ENCODE data around the gene INPP5A. TPM values are rescaled to one million over a fixed set of nuclear protein-coding genes. Genes with fewer than 3 reads are reported as not detected.
"Not testable (repeated sequence)": the region's sequence is repeated elsewhere in the genome, so short reads cannot be mapped to it uniquely, and the experiment has no call there.

Gene INPP5A
- total and polyA plus RNA-seq, 7 donors = 17.6 to 132 (median 100) TPM

GRCh38 chr10:132550366-132551092, 12.9 kb downstream of the INPP5A start:
- Histone ChIP-seq H3K27me3 (no peaks in the 10 kb centered on the region), H3K4me3 (no peak overlapping the region), H3K36me3 (no peaks in the 10 kb centered on the region), H3K27ac (no peak overlapping the region), H3K9me3 (no peaks in the 10 kb centered on the region), H3K4me1 (peaks cover 0 to 77% (median 69%) of the 10 kb centered on the region in 4 donors)
- WGBS, 2 donors = 89 to 92% methylated on average over 20 of the region's 20 CpGs
- no peak for TF ChIP-seq POLR2A (IDR thresholded peaks at IDR 0.05)
- TF ChIP-seq POLR2AphosphoS5 (IDR thresholded peaks at IDR 0.05) = no peak
- no peak for TF ChIP-seq CTCF (IDR thresholded peaks at IDR 0.05)
- TF ChIP-seq EP300 (IDR thresholded peaks at IDR 0.05) = no peak
- peak; percentile 39 for DNase-seq
- intact Hi-C loops (cut with DNase I) = no loop called here

- H3K36me3 ChIP-seq = no peaks in the 10 kb centered on the region
- intact Hi-C loops (cut with DNase I) = no loop called here
- no peaks in the 10 kb centered on the region for H3K27me3 ChIP-seq
- DNase-seq = peak; percentile 61
- no peak overlapping the region for H3K4me3 ChIP-seq
- 47 to 82% methylated on average over 15 of the region's 15 CpGs for WGBS, 2 donors
- TF ChIP-seq POLR2A (IDR thresholded peaks at IDR 0.05) (no peak), CTCF (IDR thresholded peaks at IDR 0.05) (no peak), EP300 (IDR thresholded peaks at IDR 0.05) (no peak), POLR2AphosphoS5 (IDR thresholded peaks at IDR 0.05) (no peak)
- H3K4me1 ChIP-seq = peaks cover 0 to 77% (median 67%) of the 10 kb centered on the region in 4 donors
- no peaks in the 10 kb centered on the region for H3K9me3 ChIP-seq
- H3K27ac ChIP-seq = no peak overlapping the region
Measured at GRCh38 chr10:132551093-132551807, 13.7 kb downstream of the INPP5A start.

- DNase-seq = no peak
- Histone ChIP-seq H3K36me3 (no peaks in the 10 kb centered on the region), H3K4me3 (no peak overlapping the region), H3K4me1 (peaks cover 0 to 73% (median 65%) of the 10 kb centered on the region in 4 donors), H3K27me3 (no peaks in the 10 kb centered on the region), H3K9me3 (no peaks in the 10 kb centered on the region), H3K27ac (no peak overlapping the region)
- TF ChIP-seq EP300 (IDR thresholded peaks at IDR 0.05) = no peak
- TF ChIP-seq POLR2A (IDR thresholded peaks at IDR 0.05) = no peak
- TF ChIP-seq POLR2AphosphoS5 (IDR thresholded peaks at IDR 0.05) = no peak
- intact Hi-C loops (cut with DNase I) = no loop called here
- WGBS, 2 donors = 69 to 89% methylated on average over 8 of the region's 8 CpGs
Measured at GRCh38 chr10:132551808-132552130, 14.2 kb downstream of the INPP5A start.

- H3K27me3 ChIP-seq; intact Hi-C loops (cut with DNase I); DNase-seq; H3K27ac ChIP-seq; H3K36me3 ChIP-seq; H3K4me3 ChIP-seq; H3K9me3 ChIP-seq: not testable (repeated sequence)
- 96 to 98% methylated on average over 6 of the region's 6 CpGs for WGBS, 2 donors
- H3K4me1 ChIP-seq = peaks cover 0 to 66% (median 60%) of the 10 kb centered on the region in 4 donors
Measured at GRCh38 chr10:132552635-132553034, 15.0 kb downstream of the INPP5A start.

GRCh38 chr10:132553568-132553967, 16.0 kb downstream of the INPP5A start:
- H3K9me3 ChIP-seq; H3K4me3 ChIP-seq; H3K27ac ChIP-seq; DNase-seq; intact Hi-C loops (cut with DNase I); H3K27me3 ChIP-seq; H3K36me3 ChIP-seq: not testable (repeated sequence)
- 96 to 97% methylated on average over 3 of the region's 3 CpGs for WGBS, 2 donors
- H3K4me1 ChIP-seq = peaks cover 0 to 66% (median 60%) of the 10 kb centered on the region in 4 donors

GRCh38 chr10:132554053-132554990, 16.7 kb downstream of the INPP5A start:
- intact Hi-C loops (cut with DNase I) = no loop called here
- no peak overlapping the region for H3K27ac ChIP-seq
- peak; percentile 46 for DNase-seq
- WGBS, 2 donors = 92 to 96% methylated on average over 19 of the region's 19 CpGs
- no peaks in the 10 kb centered on the region for H3K9me3 ChIP-seq
- H3K4me3 ChIP-seq = no peak overlapping the region
- no peaks in the 10 kb centered on the region for H3K36me3 ChIP-seq
- TF ChIP-seq POLR2AphosphoS5 (IDR thresholded peaks at IDR 0.05) = no peak
- TF ChIP-seq CTCF (IDR thresholded peaks at IDR 0.05) = no peak
- no peak for TF ChIP-seq EP300 (IDR thresholded peaks at IDR 0.05)
- TF ChIP-seq POLR2A (IDR thresholded peaks at IDR 0.05) = no peak
- peaks cover 0 to 67% (median 61%) of the 10 kb centered on the region in 4 donors for H3K4me1 ChIP-seq
- no peaks in the 10 kb centered on the region for H3K27me3 ChIP-seq

Data from sigmoid colon (tissue), 7 donors.